Gastroesophageal sphincter (tissue), 3 donors: ENCODE data around the gene VTA1.

ENCODE experiments used
- CTCF ChIP-seq, 4 experiments: fragments of 200-600 bp in 2 of 4; fragments of 450-650 bp in 2 of 4; sonication (generic) in 1 of 4; IDR thresholded peaks; one replicate each; pipeline ENCODE4 v1.5.1; 2017 to 2019; ENCODE audit warnings: antibody characterized with exemption in 4 of 4, mild to moderate bottlenecking in 2 of 4, moderate library complexity in 2 of 4
- POLR2A ChIP-seq, 2 donors: fragments of 450-650 bp; IDR thresholded peaks; one replicate each; pipeline ENCODE4 v1.6.1; 2017; ENCODE audit warnings: antibody characterized with exemption in 2 of 2, mild to moderate bottlenecking in 2 of 2, moderate library complexity in 1 of 2
- POLR2AphosphoS5 ChIP-seq: sonication (generic); formaldehyde crosslinking; IDR thresholded peaks from one replicate; pipeline ENCODE4 v1.6.1; 2017; ENCODE audit warnings: antibody characterized with exemption

GRCh38 chr6:142200846-142201628 lies 54.0 kb downstream of the VTA1 start:
- TF ChIP-seq CTCF (IDR thresholded peaks at IDR 0.05) (no peak), POLR2A (IDR thresholded peaks at IDR 0.05) (no peak), POLR2AphosphoS5 (no peak)
